Mesendoderm (in vitro differentiated cells): ENCODE results near the gene JAM2.
A peak's percentile ranks its signal among the peaks of the same experiment; 100 is the strongest.
"Not testable (repeated sequence)": the region's sequence is repeated elsewhere in the genome, so short reads cannot be mapped to it uniquely, and the experiment has no call there.

Source experiments
- DNase-seq: peaks from one replicate; pipeline ENCODE4 v3.0.0; 2013
- H2AK5ac ChIP-seq: 2 replicates; pipeline ENCODE4 v1.6.1; 2013; ENCODE audit warnings: low read length, inconsistent platforms
- H2BK120ac ChIP-seq: 2 replicates; pipeline ENCODE4 v1.6.1; 2013; ENCODE audit warnings: low read depth, mild to moderate bottlenecking, low read length, moderate library complexity, mixed read lengths
- H2BK15ac ChIP-seq: replicated peaks from 2 replicates; pipeline ENCODE4 v1.6.1; 2013; ENCODE audit warnings: low read depth, mild to moderate bottlenecking, moderate library complexity
- H2BK5ac ChIP-seq: 2 replicates; pipeline ENCODE4 v1.6.1; 2013; ENCODE audit warnings: low read length, inconsistent platforms
- H3K18ac ChIP-seq: 2 replicates; pipeline ENCODE4 v1.6.1; 2013; ENCODE audit warnings: mild to moderate bottlenecking, low read length, mixed read lengths
- H3K23ac ChIP-seq: one replicate; pipeline ENCODE4 v1.6.1; 2013; ENCODE audit warnings: low read length
- H3K27ac ChIP-seq: 2 replicates; pipeline ENCODE4 v1.5.1; 2013; ENCODE audit warnings: low read depth, mild to moderate bottlenecking, inconsistent platforms, low read length, moderate library complexity
- H3K27me3 ChIP-seq: 2 replicates; pipeline ENCODE4 v1.6.1; 2013; ENCODE audit warnings: low read length, control low read depth, mild to moderate bottlenecking, inconsistent platforms; ENCODE audit not compliant: insufficient read depth, poor library complexity
- H3K36me3 ChIP-seq: 2 replicates; pipeline ENCODE4 v1.6.1; 2013; ENCODE audit warnings: low read length, inconsistent platforms; ENCODE audit not compliant: control insufficient read depth, insufficient read depth
- H3K4ac ChIP-seq: one replicate; pipeline ENCODE4 v1.6.1; 2013; ENCODE audit warnings: low read depth, mild to moderate bottlenecking, low read length, moderate library complexity
- H3K4me1 ChIP-seq: 2 replicates; pipeline ENCODE4 v1.6.1; 2013; ENCODE audit warnings: low read depth, low read length, inconsistent platforms; ENCODE audit not compliant: control insufficient read depth
- H3K4me2 ChIP-seq: 2 replicates; pipeline ENCODE4 v1.6.1; 2013; ENCODE audit warnings: low read length
- H3K4me3 ChIP-seq: 2 replicates; pipeline ENCODE4 v1.5.1; 2013; ENCODE audit warnings: mild to moderate bottlenecking, low read length
- H3K56ac ChIP-seq: one replicate; pipeline ENCODE4 v1.6.1; 2013; ENCODE audit warnings: low read length
- H3K79me1 ChIP-seq: 2 replicates; pipeline ENCODE4 v1.6.1; 2013; ENCODE audit warnings: low read length, inconsistent platforms
- H3K79me2 ChIP-seq: 2 replicates; pipeline ENCODE4 v1.6.1; 2013; ENCODE audit warnings: mild to moderate bottlenecking, low read length; ENCODE audit not compliant: control insufficient read depth, insufficient read depth
- H3K9ac ChIP-seq: 2 replicates; pipeline ENCODE4 v1.6.1; 2013; ENCODE audit warnings: low read length, inconsistent platforms
- H4K5ac ChIP-seq: one replicate; pipeline ENCODE4 v1.6.1; 2013; ENCODE audit warnings: low read length
- H4K8ac ChIP-seq: one replicate; pipeline ENCODE4 v1.6.1; 2013; ENCODE audit warnings: low read depth, mild to moderate bottlenecking, control low read depth, low read length, moderate library complexity
- WGBS: extraction: QIAGEN DNeasy Blood & Tissue Kit; methylation state at CpG from one replicate; pipeline ENCODE4 v1.1.7; 2013; ENCODE audit warnings: low lambda C conversion rate, missing lambda C conversion rate; ENCODE audit not compliant: insufficient coverage; ENCODE audit errors: extremely low coverage; 5-methylcytosine and 5-hydroxymethylcytosine counted together

The JAM2 gene

GRCh38 chr21:25714066-25714465 is 75.0 kb downstream of the JAM2 start:
- H4K5ac ChIP-seq, H3K23ac ChIP-seq, H3K56ac ChIP-seq, H4K8ac ChIP-seq, DNase-seq, H3K27me3 ChIP-seq, H3K36me3 ChIP-seq, H2AK5ac ChIP-seq, H3K79me2 ChIP-seq, H3K4me2 ChIP-seq, H3K9ac ChIP-seq, H2BK5ac ChIP-seq, H3K18ac ChIP-seq, H3K79me1 ChIP-seq, H2BK15ac ChIP-seq, H2BK120ac ChIP-seq, H3K4ac ChIP-seq, H3K4me3 ChIP-seq, H3K27ac ChIP-seq, H3K4me1 ChIP-seq: not testable (repeated sequence)
- WGBS, result no CpG with 5 or more reads among the region's 10 CpGs

- Histone ChIP-seq H3K79me1 (no peaks in the 10 kb centered on the region), H3K4me3 (no peak overlapping the region), H3K4me1 (no peaks in the 10 kb centered on the region), H2BK120ac (no peak overlapping the region), H4K5ac (no peak overlapping the region), H2BK5ac (no peak overlapping the region), H3K9ac (no peak overlapping the region), H4K8ac (no peak overlapping the region), H3K23ac (no peak overlapping the region), H3K27me3 (no peaks in the 10 kb centered on the region), H3K79me2 (no peaks in the 10 kb centered on the region), H3K36me3 (no peaks in the 10 kb centered on the region), H3K56ac (no peak overlapping the region), H3K4me2 (no peak overlapping the region), H2BK15ac (no peak overlapping the region), H3K4ac (no peak overlapping the region), H3K18ac (no peak overlapping the region), H2AK5ac (no peak overlapping the region), H3K27ac (no peak overlapping the region)
- no CpG with 5 or more reads among the region's 5 CpGs for WGBS
- DNase-seq, result no peak
Measured at GRCh38 chr21:25717491-25718147, 78.6 kb downstream of the JAM2 start.

GRCh38 chr21:25721987-25722386 is 82.9 kb downstream of the JAM2 start:
- H3K4ac ChIP-seq, result no peak overlapping the region
- H2AK5ac ChIP-seq, result no peak overlapping the region
- no peak overlapping the region for H3K4me2 ChIP-seq
- DNase-seq, result no peak
- H3K4me1 ChIP-seq, result no peaks in the 10 kb centered on the region
- no peak overlapping the region for H3K4me3 ChIP-seq
- H2BK120ac ChIP-seq, result no peak overlapping the region
- H3K18ac ChIP-seq, result no peak overlapping the region
- no peaks in the 10 kb centered on the region for H3K36me3 ChIP-seq
- H3K27me3 ChIP-seq, result no peaks in the 10 kb centered on the region
- H3K9ac ChIP-seq, result no peak overlapping the region
- H4K8ac ChIP-seq, result no peak overlapping the region
- H4K5ac ChIP-seq, result no peak overlapping the region
- H3K23ac ChIP-seq, result no peak overlapping the region
- H2BK5ac ChIP-seq, result no peak overlapping the region
- H3K79me2 ChIP-seq, result no peaks in the 10 kb centered on the region
- no peak overlapping the region for H3K56ac ChIP-seq
- no peak overlapping the region for H3K27ac ChIP-seq
- WGBS, result no CpG with 5 or more reads among the region's 3 CpGs
- no peak overlapping the region for H2BK15ac ChIP-seq
- H3K79me1 ChIP-seq, result no peaks in the 10 kb centered on the region

- Histone ChIP-seq H2AK5ac (no peak overlapping the region), H4K8ac (no peak overlapping the region), H3K79me1 (no peaks in the 10 kb centered on the region), H3K27me3 (no peaks in the 10 kb centered on the region), H3K4ac (no peak overlapping the region), H3K27ac (no peak overlapping the region), H3K23ac (no peak overlapping the region), H3K4me2 (no peak overlapping the region), H3K79me2 (no peaks in the 10 kb centered on the region), H2BK5ac (no peak overlapping the region), H3K36me3 (no peaks in the 10 kb centered on the region), H2BK120ac (no peak overlapping the region), H4K5ac (no peak overlapping the region), H3K9ac (no peak overlapping the region), H3K56ac (no peak overlapping the region), H2BK15ac (no peak overlapping the region), H3K4me1 (no peaks in the 10 kb centered on the region), H3K18ac (no peak overlapping the region), H3K4me3 (no peak overlapping the region)
- no CpG with 5 or more reads among the region's 3 CpGs for WGBS
- DNase-seq, result no peak
Measured at GRCh38 chr21:25722631-25723030, 83.6 kb downstream of the JAM2 start.

GRCh38 chr21:25732091-25732760 is 93.2 kb downstream of the JAM2 start:
- WGBS, result no CpG with 5 or more reads among the region's 6 CpGs
- Histone ChIP-seq H3K9ac (no peak overlapping the region), H3K56ac (no peak overlapping the region), H4K5ac (no peak overlapping the region), H3K4me3 (no peak overlapping the region), H2AK5ac (no peak overlapping the region), H3K36me3 (no peaks in the 10 kb centered on the region), H2BK15ac (no peak overlapping the region), H3K4me2 (no peak overlapping the region), H3K79me1 (peaks cover 4% of the 10 kb centered on the region), H3K79me2 (peaks cover 34% of the 10 kb centered on the region), H3K27ac (no peak overlapping the region), H3K4me1 (no peaks in the 10 kb centered on the region), H2BK120ac (no peak overlapping the region), H2BK5ac (no peak overlapping the region), H3K18ac (no peak overlapping the region), H3K23ac (no peak overlapping the region), H3K4ac (no peak overlapping the region), H4K8ac (no peak overlapping the region), H3K27me3 (no peaks in the 10 kb centered on the region)
- DNase-seq, result peak; percentile 5
